GM23248 (cell line): Measurements from ENCODE around the gene FKRP.
"Not testable (repeated sequence)": the region's sequence is repeated elsewhere in the genome, so short reads cannot be mapped to it uniquely, and the experiment has no call there.

Experiments
- EZH2 ChIP-seq: fragments of 200-600 bp; sonication (generic); IDR thresholded peaks from 2 replicates; pipeline ENCODE4 v1.6.1; 2018; ENCODE audit warnings: antibody characterized with exemption, mild to moderate bottlenecking; ENCODE audit not compliant: insufficient read depth, poor library complexity, severe bottlenecking
- EZH2phosphoT487 ChIP-seq: fragments of 200-600 bp; sonication (generic); IDR thresholded peaks from 2 replicates; pipeline ENCODE4 v1.6.1; 2018; ENCODE audit warnings: antibody characterized with exemption, moderate library complexity, mild to moderate bottlenecking, low read depth; ENCODE audit not compliant: insufficient read depth

DNA sequence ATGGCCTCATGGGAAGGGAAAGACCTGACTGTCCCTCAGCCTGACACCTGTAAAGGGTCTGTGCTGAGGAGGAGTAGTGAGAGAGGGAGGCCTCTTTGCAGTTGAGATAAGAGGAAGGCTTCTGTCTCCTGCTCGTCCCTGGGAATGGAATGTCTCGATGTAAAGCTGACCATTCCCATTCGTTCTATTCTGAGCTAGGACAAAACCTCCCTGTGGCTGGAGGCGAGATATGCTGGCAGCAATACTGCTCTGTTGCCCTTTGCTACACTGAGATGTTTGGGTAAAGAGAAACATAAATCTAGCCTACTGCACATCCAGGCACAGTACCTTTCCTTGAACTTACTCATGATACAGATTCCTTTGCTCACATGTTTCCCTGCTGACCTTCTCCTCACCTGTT, 22.9 kb downstream of the FKRP start:
- TF ChIP-seq EZH2, EZH2phosphoT487: not testable (repeated sequence)
